Trophoblast cell (in vitro differentiated cells and primary cell): ENCODE data around the gene FBXO3.

Experiments
- DNase-seq, 2 donors: peaks; one replicate each; pipeline ENCODE4 v3.0.0-alpha.2; 2016
- H2AFZ ChIP-seq: 2 replicates; pipeline ENCODE4 v1.6.1; 2013; ENCODE audit warnings: low read length, moderate library complexity, mild to moderate bottlenecking; ENCODE audit not compliant: insufficient read depth, poor library complexity
- H2AK5ac ChIP-seq: 2 replicates; pipeline ENCODE4 v1.6.1; 2013; ENCODE audit warnings: mild to moderate bottlenecking, low read length
- H2BK120ac ChIP-seq: 2 replicates; pipeline ENCODE4 v1.6.1; 2013; ENCODE audit warnings: low read length, mild to moderate bottlenecking, moderate library complexity; ENCODE audit not compliant: insufficient read depth, poor library complexity
- H2BK12ac ChIP-seq: 2 replicates; pipeline ENCODE4 v1.6.1; 2013; ENCODE audit warnings: mild to moderate bottlenecking, low read length, moderate library complexity
- H2BK5ac ChIP-seq: 2 replicates; pipeline ENCODE4 v1.6.1; 2013; ENCODE audit warnings: low read length, low read depth, moderate library complexity, mild to moderate bottlenecking; ENCODE audit not compliant: poor library complexity
- H3K14ac ChIP-seq: 2 replicates; pipeline ENCODE4 v1.6.1; 2013; ENCODE audit warnings: mild to moderate bottlenecking, low read length
- H3K18ac ChIP-seq: 2 replicates; pipeline ENCODE4 v1.6.1; 2013; ENCODE audit warnings: mild to moderate bottlenecking, low read length
- H3K23ac ChIP-seq: 2 replicates; pipeline ENCODE4 v1.6.1; 2013; ENCODE audit warnings: low read length
- H3K27ac ChIP-seq: 2 replicates; pipeline ENCODE4 v1.5.1; 2013; ENCODE audit warnings: low read depth, mild to moderate bottlenecking, inconsistent platforms, low read length, moderate library complexity
- H3K27me3 ChIP-seq: 2 replicates; pipeline ENCODE4 v1.6.1; 2013; ENCODE audit warnings: inconsistent platforms, mild to moderate bottlenecking, low read length, moderate library complexity; ENCODE audit not compliant: insufficient read depth
- H3K36me3 ChIP-seq, 2 experiments: 1 replicate in 1 of 2; 2 replicates in 1 of 2; pipeline ENCODE4 v1.6.1; 2013; ENCODE audit warnings: low read length in 2 of 2, mild to moderate bottlenecking in 2 of 2, moderate library complexity in 1 of 2; ENCODE audit not compliant: insufficient read depth in 2 of 2, control insufficient read depth in 1 of 2
- H3K4ac ChIP-seq: 2 replicates; pipeline ENCODE4 v1.6.1; 2013; ENCODE audit warnings: low read depth, mild to moderate bottlenecking, low read length, moderate library complexity
- H3K4me1 ChIP-seq, 2 experiments: 1 replicate in 1 of 2; 2 replicates in 1 of 2; pipeline ENCODE4 v1.6.1; 2013; ENCODE audit warnings: low read length in 2 of 2, mild to moderate bottlenecking in 2 of 2, moderate library complexity in 1 of 2; ENCODE audit not compliant: insufficient read depth in 2 of 2, control insufficient read depth in 1 of 2
- H3K4me2 ChIP-seq: 2 replicates; pipeline ENCODE4 v1.6.1; 2013; ENCODE audit warnings: inconsistent platforms, mild to moderate bottlenecking, low read length, moderate library complexity
- H3K4me3 ChIP-seq: 2 replicates; pipeline ENCODE4 v1.5.1; 2013; ENCODE audit warnings: mild to moderate bottlenecking, low read depth, low read length, inconsistent platforms
- H3K79me1 ChIP-seq: one replicate; pipeline ENCODE4 v1.6.1; 2013; ENCODE audit warnings: low read length
- H3K79me2 ChIP-seq: 2 replicates; pipeline ENCODE4 v1.6.1; 2013; ENCODE audit warnings: low read length, mild to moderate bottlenecking; ENCODE audit not compliant: control insufficient read depth, insufficient read depth, poor library complexity
- H3K9ac ChIP-seq: 2 replicates; pipeline ENCODE4 v1.6.1; 2013; ENCODE audit warnings: mild to moderate bottlenecking, low read length
- H3K9me3 ChIP-seq: 2 replicates; pipeline ENCODE4 v1.6.1; 2013; ENCODE audit warnings: low read depth, mild to moderate bottlenecking, control low read depth, inconsistent platforms, low read length; ENCODE audit not compliant: insufficient read depth
- H4K12ac ChIP-seq: 2 replicates; pipeline ENCODE4 v1.6.1; 2013; ENCODE audit warnings: low read depth, mild to moderate bottlenecking, low read length, moderate library complexity
- H4K8ac ChIP-seq: 2 replicates; pipeline ENCODE4 v1.6.1; 2013; ENCODE audit warnings: low read depth, mild to moderate bottlenecking, low read length, moderate library complexity
- H4K91ac ChIP-seq: one replicate; pipeline ENCODE4 v1.6.1; 2013; ENCODE audit warnings: low read depth, mild to moderate bottlenecking, low read length, moderate library complexity
- WGBS: extraction: QIAGEN DNeasy Blood & Tissue Kit; methylation state at CpG from one replicate; pipeline ENCODE4 v1.1.7; 2013; ENCODE audit warnings: missing lambda C conversion rate; ENCODE audit not compliant: insufficient read length, insufficient coverage; ENCODE audit errors: extremely low coverage; 5-methylcytosine and 5-hydroxymethylcytosine counted together

FBXO3 gene

DNA sequence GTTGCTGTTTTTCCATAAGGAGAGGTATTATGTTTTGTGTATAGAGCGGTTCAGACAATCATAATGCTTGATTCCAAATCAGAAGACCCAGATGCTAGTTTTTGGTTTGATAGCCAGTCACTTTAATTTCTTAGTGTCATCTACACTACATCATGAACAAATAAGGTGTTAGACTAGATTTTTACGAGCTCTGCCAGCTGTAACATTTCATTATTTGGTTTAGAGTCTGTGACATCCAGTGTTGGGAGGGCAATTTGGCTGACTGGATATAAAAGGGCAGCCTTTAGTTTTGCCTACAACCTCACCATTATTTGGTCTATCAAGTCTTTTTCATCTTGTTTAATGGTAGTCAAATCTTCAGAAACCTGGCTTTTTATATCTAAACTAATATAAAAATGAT is 30.2 kb upstream of the FBXO3 start:
- H3K27me3 ChIP-seq, result no peaks in the 10 kb centered on the region
- H3K9me3 ChIP-seq, result no peaks in the 10 kb centered on the region
- H3K4ac ChIP-seq, result no peak overlapping the region
- no peak overlapping the region for H2BK120ac ChIP-seq
- H3K18ac ChIP-seq, result no peak overlapping the region
- H3K36me3 ChIP-seq, result no peaks in the 10 kb centered on the region
- no peak overlapping the region for H2AK5ac ChIP-seq
- H3K4me1 ChIP-seq, result peaks cover 0 to 3% of the 10 kb centered on the region in 2 experiments
- no peak overlapping the region for H4K91ac ChIP-seq
- no peak overlapping the region for H4K8ac ChIP-seq
- no peak overlapping the region for H3K27ac ChIP-seq
- H3K4me3 ChIP-seq, result no peak overlapping the region
- WGBS, result no CpG with 5 or more reads among the region's 2 CpGs
- no peak overlapping the region for H4K12ac ChIP-seq
- H2AFZ ChIP-seq, result no peak overlapping the region
- H3K23ac ChIP-seq, result no peak overlapping the region
- no peak overlapping the region for H3K9ac ChIP-seq
- no peak overlapping the region for H3K14ac ChIP-seq
- H3K79me2 ChIP-seq, result no peaks in the 10 kb centered on the region
- no peak overlapping the region for H2BK5ac ChIP-seq
- H2BK12ac ChIP-seq, result no peak overlapping the region
- DNase-seq, result no peak
- no peaks in the 10 kb centered on the region for H3K79me1 ChIP-seq
- no peak overlapping the region for H3K4me2 ChIP-seq

GRCh38 chr11:33802194-33802950 is 28.1 kb upstream of the FBXO3 start:
- no peak overlapping the region for H3K23ac ChIP-seq
- no peak overlapping the region for H4K8ac ChIP-seq
- H3K79me1 ChIP-seq, result no peaks in the 10 kb centered on the region
- no CpG with 5 or more reads among the region's 18 CpGs for WGBS
- H3K9me3 ChIP-seq, result no peaks in the 10 kb centered on the region
- H3K4me3 ChIP-seq, result no peak overlapping the region
- H2AFZ ChIP-seq, result peak overlapping the region; percentile 37
- H3K36me3 ChIP-seq, result no peaks in the 10 kb centered on the region
- H3K4me2 ChIP-seq, result peak overlapping the region; percentile 73
- H3K27me3 ChIP-seq, result no peaks in the 10 kb centered on the region
- DNase-seq, result peak; percentile 9 to 41
- H2AK5ac ChIP-seq, result no peak overlapping the region
- H3K9ac ChIP-seq, result no peak overlapping the region
- H3K14ac ChIP-seq, result no peak overlapping the region
- H3K4ac ChIP-seq, result no peak overlapping the region
- no peak overlapping the region for H4K91ac ChIP-seq
- no peak overlapping the region for H4K12ac ChIP-seq
- no peak overlapping the region for H2BK12ac ChIP-seq
- no peak overlapping the region for H2BK120ac ChIP-seq
- no peak overlapping the region for H3K18ac ChIP-seq
- no peak overlapping the region for H2BK5ac ChIP-seq
- no peaks in the 10 kb centered on the region for H3K79me2 ChIP-seq
- H3K4me1 ChIP-seq, result peaks cover 0 to 3% of the 10 kb centered on the region in 2 experiments
- H3K27ac ChIP-seq, result no peak overlapping the region

GRCh38 chr11:33801821-33802193 is 27.5 kb upstream of the FBXO3 start:
- Histone ChIP-seq H4K8ac (no peak overlapping the region), H2AK5ac (no peak overlapping the region), H3K27me3 (no peaks in the 10 kb centered on the region), H3K79me2 (no peaks in the 10 kb centered on the region), H2BK120ac (no peak overlapping the region), H3K4me3 (no peak overlapping the region), H3K4me1 (peaks cover 0 to 3% of the 10 kb centered on the region in 2 experiments), H3K79me1 (no peaks in the 10 kb centered on the region), H3K9me3 (no peaks in the 10 kb centered on the region), H3K23ac (no peak overlapping the region), H3K36me3 (no peaks in the 10 kb centered on the region), H3K27ac (no peak overlapping the region), H3K14ac (no peak overlapping the region), H3K9ac (no peak overlapping the region), H4K12ac (no peak overlapping the region), H3K4ac (no peak overlapping the region), H3K18ac (no peak overlapping the region), H4K91ac (no peak overlapping the region), H2BK5ac (no peak overlapping the region), H2BK12ac (no peak overlapping the region), H3K4me2 (peak overlapping the region; percentile 73), H2AFZ (no peak overlapping the region)
- WGBS, result no CpG with 5 or more reads among the region's 7 CpGs
- DNase-seq, result no peak

DNA sequence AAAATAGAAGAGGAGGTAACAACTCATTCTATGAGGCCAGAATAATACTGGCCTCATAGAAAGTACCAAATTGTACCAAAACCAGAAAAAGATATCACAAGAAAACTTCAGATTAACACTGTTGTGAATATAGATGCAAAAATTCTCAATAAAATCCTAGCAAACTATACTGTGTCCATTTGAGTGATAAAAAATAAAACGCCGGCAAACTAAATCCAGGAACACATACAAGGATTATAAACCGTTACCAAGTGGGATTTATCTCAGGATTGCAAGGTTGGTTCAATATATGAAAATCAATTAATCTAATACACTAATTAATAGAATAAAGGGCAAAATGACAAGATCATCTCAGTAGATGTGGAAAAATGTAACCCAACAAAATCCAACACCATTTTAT is 23.6 kb upstream of the FBXO3 start:
- Histone ChIP-seq H3K18ac (no peak overlapping the region), H3K79me1 (no peaks in the 10 kb centered on the region), H2AK5ac (no peak overlapping the region), H3K4ac (no peak overlapping the region), H3K27me3 (no peaks in the 10 kb centered on the region), H2BK120ac (no peak overlapping the region), H3K9ac (no peak overlapping the region), H2BK12ac (no peak overlapping the region), H3K14ac (no peak overlapping the region), H4K12ac (no peak overlapping the region), H3K23ac (no peak overlapping the region), H4K8ac (no peak overlapping the region), H3K4me3 (no peak overlapping the region), H3K9me3 (no peaks in the 10 kb centered on the region), H3K4me2 (no peak overlapping the region), H3K79me2 (no peaks in the 10 kb centered on the region), H2BK5ac (no peak overlapping the region), H3K4me1 (peaks cover 0 to 3% of the 10 kb centered on the region in 2 experiments), H4K91ac (no peak overlapping the region), H3K27ac (no peak overlapping the region), H2AFZ (no peak overlapping the region), H3K36me3 (no peaks in the 10 kb centered on the region)
- WGBS, result no CpG with 5 or more reads among the region's 3 CpGs
- DNase-seq, result no peak
